CD8-positive, alpha-beta memory T cell (primary cell): ENCODE results near the gene ADGRG2. TPM values are rescaled to one million over a fixed set of nuclear protein-coding genes. Genes with fewer than 3 reads are reported as not detected.
A peak's percentile ranks its signal among the peaks of the same experiment; 100 is the strongest.
"Not testable (repeated sequence)": the region's sequence is repeated elsewhere in the genome, so short reads cannot be mapped to it uniquely, and the experiment has no call there.

Experiments used
- CTCF ChIA-PET: fragments of 350-600 bp; sonication (Branson Sonifier 250); formaldehyde crosslinking; loops from one replicate; lab custom pipeline; 2021; ENCODE audit warnings: antibody characterized with exemption; lab: Charles Lee
- POLR2A ChIA-PET: fragments of 350-600 bp; sonication (Branson Sonifier 250); formaldehyde crosslinking; loops from one replicate; lab custom pipeline; 2021; ENCODE audit warnings: antibody characterized with exemption; lab: Charles Lee
- DNase-seq, 5 donors: peaks; one replicate each; pipeline versions ENCODE4 v3.0.0 to v3.0.0-alpha.2; 2020 to 2022; ENCODE audit warnings: mixed read lengths in 1 of 5
- H3K27ac ChIP-seq: one replicate; pipeline ENCODE4 v1.7.0; 2013; ENCODE audit warnings: low read depth, mild to moderate bottlenecking, low read length, moderate library complexity
- H3K27me3 ChIP-seq: 2 replicates; pipeline ENCODE4 v1.7.0; 2013; ENCODE audit warnings: low read length, mild to moderate bottlenecking; ENCODE audit not compliant: insufficient read depth, poor library complexity, severe bottlenecking
- H3K36me3 ChIP-seq: 2 replicates; pipeline ENCODE4 v1.7.0; 2013; ENCODE audit warnings: mild to moderate bottlenecking, low read length, moderate library complexity; ENCODE audit not compliant: insufficient read depth
- H3K4me1 ChIP-seq: 2 replicates; pipeline ENCODE4 v1.7.0; 2013; ENCODE audit warnings: mild to moderate bottlenecking, low read length, moderate library complexity; ENCODE audit not compliant: insufficient read depth
- H3K4me3 ChIP-seq: 2 replicates; pipeline ENCODE4 v1.7.0; 2013; ENCODE audit warnings: mild to moderate bottlenecking, low read length
- H3K9me3 ChIP-seq: 2 replicates; pipeline ENCODE4 v1.7.0; 2013; ENCODE audit warnings: mild to moderate bottlenecking, low read length
- H3K27ac Mint-ChIP-seq, 8 donors: one replicate each; pipeline ENCODE4 v1.8.0; 2020 to 2021; ENCODE audit warnings: mixed read lengths in 8 of 8, mild to moderate bottlenecking in 6 of 8, inconsistent platforms in 3 of 8, moderate library complexity in 3 of 8
- H3K27me3 Mint-ChIP-seq, 2 donors: one replicate each; pipeline ENCODE4 v1.8.0; 2020 to 2021; ENCODE audit warnings: mixed read lengths in 2 of 2, mild to moderate bottlenecking in 1 of 2, moderate library complexity in 1 of 2
- H3K36me3 Mint-ChIP-seq, 3 donors: one replicate each; pipeline ENCODE4 v1.8.0; 2020 to 2021; ENCODE audit warnings: mixed read lengths in 3 of 3, inconsistent platforms in 1 of 3, mild to moderate bottlenecking in 1 of 3
- H3K4me1 Mint-ChIP-seq, 3 donors: one replicate each; pipeline ENCODE4 v1.8.0; 2020 to 2021; ENCODE audit warnings: mixed read lengths in 3 of 3, inconsistent platforms in 1 of 3, mild to moderate bottlenecking in 1 of 3
- H3K4me3 Mint-ChIP-seq, 7 donors: one replicate each; pipeline ENCODE4 v1.8.0; 2020 to 2021; ENCODE audit warnings: mixed read lengths in 7 of 7, mild to moderate bottlenecking in 6 of 7, moderate library complexity in 4 of 7, inconsistent platforms in 2 of 7
- H3K9me3 Mint-ChIP-seq, 5 donors: one replicate each; pipeline ENCODE4 v1.8.0; 2020 to 2022; ENCODE audit warnings: mixed read lengths in 5 of 5, mild to moderate bottlenecking in 3 of 5, moderate library complexity in 2 of 5, inconsistent platforms in 1 of 5
- polyA plus RNA-seq: library from polyadenylated mRNA; unstranded; fragments of 300-500 nt; fragmentation: Illumina TruSeq; gene quantifications from one replicate; pipeline ENCODE4 v1.2.3, GENCODE V29; 2021
- total RNA-seq, 2 experiments: library from RNA; stranded (reverse); gene quantifications; one replicate each; pipeline ENCODE4 v1.2.3, GENCODE V29; 2021

Gene ADGRG2
- total and polyA plus RNA-seq, 3 experiments from 2014 or later = 0.05 TPM; not detected in 2

DNA sequence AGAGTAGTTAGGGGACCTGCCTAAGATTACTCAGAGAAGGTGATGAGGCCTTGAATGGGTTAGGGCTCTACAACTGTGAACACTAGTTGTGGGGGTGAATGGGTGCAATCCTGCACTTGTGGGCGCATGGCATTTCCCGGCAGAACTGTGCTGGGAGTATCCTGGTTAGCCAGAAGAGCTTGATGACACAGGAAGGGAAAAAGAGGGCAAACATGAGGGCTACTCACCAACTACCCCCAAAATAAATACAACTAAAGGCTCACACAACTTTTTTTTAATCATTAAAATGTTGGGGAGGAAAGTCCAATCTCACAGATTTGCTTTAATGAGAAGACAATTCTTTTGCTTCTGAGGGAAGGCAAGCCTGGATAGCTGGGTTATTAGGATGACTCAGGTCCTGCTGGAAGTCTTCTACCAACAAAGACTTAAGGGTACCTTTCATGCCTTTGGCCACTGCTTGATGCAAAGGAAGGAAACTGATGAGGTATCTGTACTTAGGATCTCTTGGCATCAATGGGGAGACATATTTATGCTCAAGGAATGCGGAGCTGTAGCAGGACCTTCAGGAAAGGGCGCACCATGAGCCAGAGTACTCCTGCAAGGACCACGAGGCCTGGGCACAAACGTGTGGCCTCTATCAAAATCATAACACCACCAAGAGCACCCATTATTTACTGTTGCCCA lies 141.0 kb downstream of the ADGRG2 start:
- H3K4me3 ChIP-seq = no peak overlapping the region
- peaks cover 0 to 7% of the 10 kb centered on the region in 2 donors for H3K27me3 Mint-ChIP-seq
- H3K4me1 ChIP-seq = peaks cover 12% of the 10 kb centered on the region
- H3K27ac ChIP-seq = no peak overlapping the region
- ChIA-PET CTCF (no interaction called here), POLR2A (no interaction called here)
- H3K27ac Mint-ChIP-seq = peak overlapping the region in 1 of 8 donors; percentile 72
- H3K9me3 Mint-ChIP-seq = no peaks in the 10 kb centered on the region
- no peaks in the 10 kb centered on the region for H3K36me3 ChIP-seq
- H3K9me3 ChIP-seq = no peaks in the 10 kb centered on the region
- no peak for DNase-seq
- no peaks in the 10 kb centered on the region for H3K36me3 Mint-ChIP-seq
- H3K4me3 Mint-ChIP-seq = peak overlapping the region in 3 of 7 donors; percentile 24 to 50 (median 28)
- H3K27me3 ChIP-seq = no peaks in the 10 kb centered on the region
- H3K4me1 Mint-ChIP-seq = peaks cover 8 to 36% (median 10%) of the 10 kb centered on the region in 3 donors

- DNase-seq, H3K27ac ChIP-seq, H3K9me3 Mint-ChIP-seq, H3K4me3 ChIP-seq, H3K4me3 Mint-ChIP-seq, POLR2A ChIA-PET, H3K36me3 Mint-ChIP-seq, H3K36me3 ChIP-seq, H3K27ac Mint-ChIP-seq, H3K27me3 ChIP-seq, H3K4me1 ChIP-seq, CTCF ChIA-PET, H3K27me3 Mint-ChIP-seq, H3K9me3 ChIP-seq: not testable (repeated sequence)
- H3K4me1 Mint-ChIP-seq = peaks cover 8 to 37% (median 9%) of the 10 kb centered on the region in 3 donors
Measured at GRCh38 chrX:18980262-18980661, 142.0 kb downstream of the ADGRG2 start.

GRCh38 chrX:18974993-18975392 lies 147.3 kb downstream of the ADGRG2 start:
- Histone ChIP-seq H3K4me1 (no peaks in the 10 kb centered on the region), H3K27me3 (no peaks in the 10 kb centered on the region), H3K36me3 (no peaks in the 10 kb centered on the region), H3K9me3 (no peaks in the 10 kb centered on the region), H3K4me3 (no peak overlapping the region), H3K27ac (no peak overlapping the region)
- H3K27me3 Mint-ChIP-seq = peaks cover 0 to 2% of the 10 kb centered on the region in 2 donors
- no peak for DNase-seq
- H3K9me3 Mint-ChIP-seq = no peaks in the 10 kb centered on the region
- no peak overlapping the region for H3K4me3 Mint-ChIP-seq
- no peak overlapping the region for H3K27ac Mint-ChIP-seq
- CTCF ChIA-PET = no interaction called here
- H3K36me3 Mint-ChIP-seq = peaks cover 0 to 4% (median 0%) of the 10 kb centered on the region in 3 donors
- H3K4me1 Mint-ChIP-seq = peaks cover 0 to 16% (median 4%) of the 10 kb centered on the region in 3 donors
- POLR2A ChIA-PET = no interaction called here

DNA sequence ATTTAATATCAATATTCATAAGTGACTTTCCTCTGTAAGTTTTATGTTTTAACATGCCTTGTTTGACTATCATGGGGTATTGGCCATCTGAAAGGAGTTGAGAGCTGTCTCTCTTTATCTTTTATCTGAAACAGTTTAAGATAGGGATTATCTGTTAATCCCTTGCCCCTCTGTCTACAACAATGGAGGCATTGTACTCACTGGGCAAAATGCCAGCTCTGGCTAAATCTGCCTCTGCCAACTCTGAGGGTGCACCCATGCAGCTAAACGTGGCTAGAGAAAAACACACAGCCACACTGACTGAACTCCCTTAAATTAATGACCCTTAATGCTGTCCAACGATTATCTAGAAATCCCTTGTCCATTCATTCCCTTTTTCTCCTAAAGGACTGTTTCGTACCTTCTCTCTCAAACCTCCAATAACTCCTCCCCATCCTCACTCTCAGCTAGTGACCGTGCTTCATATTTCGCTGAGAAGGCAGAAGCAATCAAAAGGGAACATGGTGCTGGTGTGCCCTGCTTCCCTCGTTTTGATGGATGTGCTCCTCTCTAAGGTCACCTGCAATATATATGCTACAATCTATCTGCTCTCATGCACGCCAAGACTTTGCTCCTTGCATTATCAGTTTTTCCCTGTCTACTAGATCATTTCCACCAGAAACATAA lies 148.6 kb downstream of the ADGRG2 start:
- H3K4me3 Mint-ChIP-seq = no peak overlapping the region

GRCh38 chrX:18971506-18971905 lies 150.8 kb downstream of the ADGRG2 start:
- Mint-ChIP-seq H3K4me1 (peaks cover 3 to 19% (median 4%) of the 10 kb centered on the region in 3 donors), H3K4me3 (no peak overlapping the region), H3K27ac (no peak overlapping the region), H3K27me3 (peaks cover 0 to 2% of the 10 kb centered on the region in 2 donors), H3K9me3 (peaks cover 0 to 1% (median 0%) of the 10 kb centered on the region in 5 donors), H3K36me3 (peaks cover 0 to 4% (median 0%) of the 10 kb centered on the region in 3 donors)
- Histone ChIP-seq H3K4me3 (no peak overlapping the region), H3K36me3 (no peaks in the 10 kb centered on the region), H3K9me3 (no peaks in the 10 kb centered on the region), H3K4me1 (no peaks in the 10 kb centered on the region), H3K27ac (no peak overlapping the region), H3K27me3 (no peaks in the 10 kb centered on the region)
- ChIA-PET POLR2A (interaction anchor here (0.6 kb wide), 1 partner anchor 362 kb away, joined by 19 read pairs; no protein-coding TSS in a partner anchor), CTCF (no interaction called here)
- no peak for DNase-seq

More for the DNA sequence above, 148.6 kb downstream of the ADGRG2 start:
- Mint-ChIP-seq H3K27me3 (peaks cover 0 to 2% of the 10 kb centered on the region in 2 donors), H3K9me3 (no peaks in the 10 kb centered on the region), H3K27ac (no peak overlapping the region), H3K36me3 (peaks cover 0 to 4% (median 0%) of the 10 kb centered on the region in 3 donors), H3K4me1 (peaks cover 0 to 14% (median 4%) of the 10 kb centered on the region in 3 donors)
- Histone ChIP-seq H3K36me3 (no peaks in the 10 kb centered on the region), H3K27ac (no peak overlapping the region), H3K9me3 (no peaks in the 10 kb centered on the region), H3K4me3 (no peak overlapping the region), H3K4me1 (no peaks in the 10 kb centered on the region), H3K27me3 (no peaks in the 10 kb centered on the region)
- no peak for DNase-seq
- ChIA-PET POLR2A (no interaction called here), CTCF (no interaction called here)

GRCh38 chrX:18970465-18970864 lies 151.8 kb downstream of the ADGRG2 start:
- peaks cover 0 to 2% of the 10 kb centered on the region in 2 donors for H3K27me3 Mint-ChIP-seq
- H3K9me3 Mint-ChIP-seq = peaks cover 0 to 1% (median 0%) of the 10 kb centered on the region in 5 donors
- no peaks in the 10 kb centered on the region for H3K9me3 ChIP-seq

GRCh38 chrX:18966624-18967023 lies 155.6 kb downstream of the ADGRG2 start:
- H3K9me3 Mint-ChIP-seq = peaks cover 0 to 1% (median 0%) of the 10 kb centered on the region in 5 donors
- peaks cover 7 to 36% (median 20%) of the 10 kb centered on the region in 3 donors for H3K4me1 Mint-ChIP-seq
- H3K36me3 ChIP-seq = no peaks in the 10 kb centered on the region
- CTCF ChIA-PET = no interaction called here
- no peak overlapping the region for H3K4me3 Mint-ChIP-seq
- DNase-seq = no peak
- no peaks in the 10 kb centered on the region for H3K4me1 ChIP-seq
- no peaks in the 10 kb centered on the region for H3K27me3 ChIP-seq
- no peak overlapping the region for H3K27ac Mint-ChIP-seq
- no peaks in the 10 kb centered on the region for H3K27me3 Mint-ChIP-seq
- no peak overlapping the region for H3K27ac ChIP-seq
- no peaks in the 10 kb centered on the region for H3K9me3 ChIP-seq
- no peak overlapping the region for H3K4me3 ChIP-seq
- peaks cover 0 to 4% (median 3%) of the 10 kb centered on the region in 3 donors for H3K36me3 Mint-ChIP-seq
- POLR2A ChIA-PET = no interaction called here

More at GRCh38 chrX:18970465-18970864, 151.8 kb downstream of the ADGRG2 start:
- Mint-ChIP-seq H3K27ac (no peak overlapping the region), H3K4me1 (peaks cover 1 to 17% (median 3%) of the 10 kb centered on the region in 3 donors), H3K4me3 (no peak overlapping the region), H3K36me3 (peaks cover 0 to 4% (median 0%) of the 10 kb centered on the region in 3 donors)
- ChIA-PET CTCF (no interaction called here), POLR2A (no interaction called here)
- Histone ChIP-seq H3K27me3 (no peaks in the 10 kb centered on the region), H3K4me1 (no peaks in the 10 kb centered on the region), H3K4me3 (no peak overlapping the region), H3K27ac (no peak overlapping the region), H3K36me3 (no peaks in the 10 kb centered on the region)
- no peak for DNase-seq

- Histone ChIP-seq H3K9me3 (no peaks in the 10 kb centered on the region), H3K27ac (no peak overlapping the region), H3K36me3 (no peaks in the 10 kb centered on the region), H3K27me3 (no peaks in the 10 kb centered on the region), H3K4me1 (no peaks in the 10 kb centered on the region), H3K4me3 (no peak overlapping the region)
- Mint-ChIP-seq H3K4me3 (no peak overlapping the region), H3K27ac (peak overlapping the region in 1 of 8 donors; percentile 2), H3K4me1 (peaks cover 10 to 48% (median 21%) of the 10 kb centered on the region in 3 donors), H3K9me3 (peaks cover 0 to 1% (median 0%) of the 10 kb centered on the region in 5 donors), H3K27me3 (no peaks in the 10 kb centered on the region), H3K36me3 (peaks cover 0 to 3% (median 0%) of the 10 kb centered on the region in 3 donors)
- no peak for DNase-seq
- ChIA-PET CTCF (no interaction called here), POLR2A (no interaction called here)
Measured at GRCh38 chrX:18964901-18965300, 157.4 kb downstream of the ADGRG2 start.
